GM21576 (cell line): ENCODE measurements around the gene LOXHD1.

ENCODE experiments used
- ATAC-seq: cut with Tn5 transposase; IDR thresholded peaks from one replicate; pipeline ENCODE4 v1.9.1; 2021; ENCODE audit warnings: mild to moderate bottlenecking, moderate library complexity; ENCODE audit not compliant: unreplicated experiment

LOXHD1 gene

DNA sequence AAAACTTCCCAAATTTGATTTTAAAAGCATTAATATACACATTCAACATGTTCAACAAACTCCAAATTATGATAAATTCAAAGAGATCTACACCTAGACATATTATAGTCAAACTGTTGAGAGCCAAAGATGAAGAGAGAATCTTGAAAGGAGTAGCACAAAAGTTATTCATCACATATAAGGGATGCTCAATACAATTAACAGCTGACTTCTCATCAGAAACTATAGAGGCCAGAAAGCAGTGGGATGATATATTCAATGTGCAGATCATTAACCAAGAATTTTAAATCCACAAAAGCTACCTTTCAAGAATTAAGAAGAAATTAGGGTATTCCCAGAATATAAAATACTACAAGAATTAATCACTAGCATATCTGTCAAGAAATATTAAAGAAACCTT lies 75.4 kb downstream of the LOXHD1 start:
- ATAC-seq: no peak

GRCh38 chr18:46578987-46579386 lies 78.0 kb downstream of the LOXHD1 start:
- ATAC-seq: no peak

DNA sequence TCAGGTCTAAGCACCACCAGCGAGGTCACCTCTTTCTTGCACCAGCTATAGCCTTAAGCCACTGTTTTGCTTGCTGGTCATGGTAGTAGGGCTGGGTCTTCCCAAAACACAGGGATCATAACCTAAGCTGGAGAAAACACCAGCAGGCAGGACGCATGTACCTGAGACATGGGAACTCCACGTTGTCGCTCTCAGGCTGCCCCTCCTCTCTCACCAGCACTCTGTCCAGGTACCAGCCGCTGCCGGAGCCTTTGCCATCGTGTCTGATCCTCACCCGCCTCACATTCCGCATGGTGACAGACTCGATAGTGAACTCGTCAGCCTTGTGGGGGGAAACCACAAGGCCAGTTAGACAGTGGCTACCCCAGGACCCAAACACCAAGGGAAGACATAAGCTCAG lies 79.5 kb downstream of the LOXHD1 start:
- no peak for ATAC-seq

- ATAC-seq: no peak
These were observed 81.2 kb downstream of the LOXHD1 start for GRCh38 chr18:46575851-46576250.

DNA sequence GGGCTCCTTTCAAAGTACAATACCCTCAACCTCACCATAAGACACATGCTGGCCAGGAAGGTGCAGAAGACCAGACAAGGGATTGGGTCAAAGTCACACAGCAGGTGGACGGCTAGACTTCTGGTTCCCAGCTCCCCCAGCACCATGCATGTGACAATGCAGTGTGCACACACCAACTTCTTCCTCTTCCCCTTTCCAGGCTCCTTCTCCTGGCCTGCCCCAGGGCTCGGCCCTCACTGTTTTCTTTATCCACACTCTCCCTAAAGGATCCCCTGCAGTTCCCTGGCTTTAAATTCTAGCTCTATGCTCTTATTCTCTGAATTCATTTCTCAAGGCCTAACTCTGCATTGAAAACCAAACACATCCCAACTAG lies 82.3 kb downstream of the LOXHD1 start:
- ATAC-seq: no peak

DNA sequence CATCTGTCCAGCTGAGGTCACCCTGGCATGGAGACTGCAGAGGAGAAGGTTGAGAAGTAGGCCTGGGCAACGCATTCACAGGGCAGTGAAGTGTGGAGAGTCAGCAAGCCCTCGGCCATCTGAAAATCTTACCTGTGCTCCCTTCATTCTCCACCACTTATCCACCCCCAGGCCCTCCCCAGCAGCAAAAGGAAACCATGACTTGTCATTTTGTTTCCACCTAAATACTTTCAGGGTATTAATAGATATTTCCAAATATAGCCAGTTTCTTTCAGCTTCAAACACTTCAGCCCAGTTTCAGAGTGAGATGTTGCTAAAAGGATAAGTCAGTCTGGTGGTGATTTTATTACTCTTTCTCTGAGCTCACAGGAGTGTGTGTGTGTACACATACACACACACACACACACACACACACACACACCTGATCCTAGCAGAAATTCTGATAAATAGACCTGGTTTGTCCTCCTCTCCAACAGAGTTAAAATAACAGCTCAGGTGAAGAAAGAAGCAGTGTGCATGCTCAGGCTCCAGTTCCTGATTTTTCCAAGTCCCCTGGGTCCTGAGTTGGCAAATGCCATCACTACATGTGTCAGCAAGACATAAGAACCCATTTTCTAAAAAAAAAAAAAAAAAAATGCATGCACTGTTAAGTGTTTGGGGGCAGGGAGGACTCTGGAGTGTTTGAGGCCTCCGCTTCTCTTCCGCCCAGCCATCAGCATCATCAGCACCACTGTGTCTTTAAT lies 82.8 kb downstream of the LOXHD1 start:
- ATAC-seq: peak; percentile 76

DNA sequence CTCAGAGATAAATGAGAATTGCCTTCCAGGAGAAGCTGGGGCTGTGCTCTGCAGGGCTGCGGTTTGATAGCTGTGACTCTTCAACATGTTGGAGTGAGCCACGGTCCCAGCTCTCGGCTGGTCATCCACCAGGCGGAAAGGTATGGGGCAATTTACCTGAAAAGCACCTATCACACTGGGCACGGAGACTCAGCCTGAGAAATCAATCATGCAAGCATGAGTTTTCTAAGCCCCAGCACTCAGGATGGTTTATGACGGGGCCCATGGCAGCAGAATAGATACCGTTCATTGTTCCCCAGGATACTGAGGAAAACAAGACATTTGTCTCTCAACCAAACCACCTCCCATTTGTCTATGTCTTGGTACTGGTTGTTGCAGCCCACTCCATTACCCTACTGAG lies 83.9 kb downstream of the LOXHD1 start:
- no peak for ATAC-seq

- no peak for ATAC-seq
These were observed 85.3 kb downstream of the LOXHD1 start for GRCh38 chr18:46571756-46572155.

GRCh38 chr18:46570666-46571065 lies 86.4 kb downstream of the LOXHD1 start:
- no peak for ATAC-seq

DNA sequence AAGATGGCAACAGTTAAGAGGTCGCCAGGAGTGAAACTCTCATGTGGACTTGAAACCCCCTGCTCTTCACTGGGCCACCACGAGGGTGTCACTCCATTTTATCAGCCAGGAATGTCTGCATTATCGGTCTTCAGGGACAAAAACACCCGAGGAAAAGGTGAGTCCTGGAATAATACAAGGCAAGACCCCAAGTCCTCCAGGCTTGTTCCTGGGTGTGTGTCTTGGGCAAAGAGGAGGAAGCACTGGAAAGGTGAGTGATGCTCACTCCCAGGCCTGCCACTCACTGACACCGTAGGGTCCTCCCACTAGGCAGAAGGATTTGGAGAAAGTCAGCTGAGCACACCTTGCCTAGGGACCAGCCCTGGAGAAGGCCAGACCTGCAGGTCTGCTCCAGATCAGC lies 86.9 kb downstream of the LOXHD1 start:
- ATAC-seq: no peak

GRCh38 chr18:46569211-46569610 lies 87.8 kb downstream of the LOXHD1 start:
- no peak for ATAC-seq

DNA sequence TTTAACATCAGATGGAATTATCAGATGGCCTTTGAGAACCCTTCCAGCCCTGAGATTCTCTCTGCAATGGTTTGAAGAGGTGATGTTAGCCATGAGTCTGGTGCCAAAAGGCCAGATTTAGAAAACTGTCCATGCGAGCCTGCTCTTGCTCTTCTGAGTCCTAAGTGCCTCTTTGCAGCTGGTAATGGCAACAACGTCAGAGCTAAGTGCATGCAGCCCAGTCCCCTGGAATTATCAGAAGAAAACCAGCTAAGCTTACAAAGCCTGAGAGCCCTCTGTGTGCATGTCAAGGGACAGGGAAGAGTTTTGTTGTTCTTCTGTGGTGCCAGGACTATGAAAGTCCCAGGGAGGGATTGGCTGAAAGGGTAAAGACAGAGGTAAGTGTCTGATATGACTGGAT lies 89.8 kb downstream of the LOXHD1 start:
- ATAC-seq: no peak

- no peak for ATAC-seq
These were observed 90.9 kb downstream of the LOXHD1 start for GRCh38 chr18:46566111-46566510.

DNA sequence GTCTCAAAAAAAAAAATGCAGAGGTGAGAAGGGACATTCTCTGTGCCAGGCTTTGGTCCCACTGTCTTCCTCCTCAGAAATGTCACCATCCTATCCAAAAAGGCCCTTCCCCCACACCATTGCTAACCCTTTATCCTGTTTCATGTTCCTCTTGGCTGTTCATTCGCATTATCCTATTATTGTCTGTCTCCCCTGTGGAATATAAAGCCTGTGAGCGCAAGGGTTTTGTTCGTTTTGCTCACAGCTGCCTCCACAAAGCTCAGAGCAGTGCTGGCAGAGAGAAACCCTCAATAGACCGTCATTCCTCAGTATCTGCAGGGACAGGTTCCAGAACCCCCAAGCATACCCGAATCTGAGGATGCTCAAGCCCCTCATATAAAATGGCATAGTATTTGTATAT lies 91.8 kb downstream of the LOXHD1 start:
- no peak for ATAC-seq

DNA sequence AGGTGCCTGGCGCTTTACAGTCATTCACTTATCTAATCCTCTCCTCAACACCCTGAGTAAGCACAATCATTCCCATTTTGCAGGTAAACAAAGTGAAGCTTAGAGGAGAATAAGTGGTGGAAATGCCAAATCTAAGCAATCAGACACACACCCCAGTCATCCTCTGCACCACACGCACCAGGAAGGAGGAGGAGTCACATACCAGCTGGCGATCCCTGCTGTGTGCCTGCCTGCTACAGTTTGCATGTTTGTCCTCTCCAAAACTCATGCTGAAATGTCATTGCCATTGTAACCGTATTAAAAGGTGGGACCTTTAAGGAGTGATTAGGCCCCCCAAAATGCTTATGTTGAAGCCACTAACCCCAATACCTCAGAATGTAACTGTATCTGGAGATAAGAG lies 93.7 kb downstream of the LOXHD1 start:
- ATAC-seq: no peak

DNA sequence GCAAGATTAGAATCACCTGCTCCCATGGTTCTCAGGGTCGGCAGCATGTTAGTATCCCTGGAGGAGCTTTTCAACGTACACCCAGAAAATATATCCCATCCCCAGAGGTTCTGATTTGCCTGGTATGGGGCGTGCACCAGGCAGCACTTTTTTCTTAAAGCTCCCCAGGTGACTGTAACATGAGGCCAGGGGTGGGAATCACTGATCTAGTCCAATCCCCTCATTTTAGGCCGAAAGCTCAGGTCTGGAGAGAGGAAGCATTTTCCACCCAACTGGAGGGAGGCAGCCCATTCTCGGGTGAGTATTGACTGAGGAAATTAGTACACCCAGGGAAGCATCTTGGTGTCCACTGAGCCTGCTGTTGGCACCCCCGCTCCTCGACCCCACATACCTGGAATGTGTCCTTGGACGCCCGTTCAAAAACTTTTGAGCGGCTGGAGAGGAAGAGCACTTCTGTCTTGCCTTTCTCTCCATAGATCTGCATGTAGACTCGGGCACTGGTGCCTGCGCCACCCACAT lies 94.3 kb downstream of the LOXHD1 start:
- no peak for ATAC-seq

DNA sequence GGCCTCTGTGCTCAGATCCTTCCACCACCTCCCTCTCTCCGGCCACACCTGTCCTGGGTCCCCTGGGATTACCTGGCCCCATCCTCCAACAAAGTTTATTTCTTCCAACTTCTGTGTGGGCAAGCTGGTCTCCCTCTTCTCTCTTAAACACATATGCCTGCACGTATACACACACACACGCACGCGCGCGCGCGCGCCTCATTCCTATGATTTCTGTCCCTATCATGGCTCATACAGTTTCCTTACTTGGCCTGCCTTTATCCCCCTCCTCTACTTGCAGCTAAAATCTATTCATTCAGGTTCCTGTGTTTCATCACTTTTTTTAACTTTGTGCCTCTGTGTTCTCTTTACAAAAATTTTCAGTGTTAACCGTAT lies 96.4 kb downstream of the LOXHD1 start:
- ATAC-seq: no peak

- ATAC-seq: no peak
These were observed 96.9 kb downstream of the LOXHD1 start for GRCh38 chr18:46559946-46560670.

- no peak for ATAC-seq
These were observed 97.7 kb downstream of the LOXHD1 start for GRCh38 chr18:46559296-46559695.

- no peak for ATAC-seq
These were observed 100.3 kb downstream of the LOXHD1 start for GRCh38 chr18:46556590-46557206.

- ATAC-seq: no peak
These were observed 101.3 kb downstream of the LOXHD1 start for GRCh38 chr18:46555724-46556123.

- no peak for ATAC-seq
These were observed 101.8 kb downstream of the LOXHD1 start for GRCh38 chr18:46555213-46555612.
